K562 (cell line): ENCODE results near the gene ANO7. TPM values are rescaled to one million over a fixed set of nuclear protein-coding genes. Genes with fewer than 3 reads are reported as not detected.

ENCODE experiments used
- FOXP1 ChIP-seq: sonication (generic); formaldehyde crosslinking; IDR thresholded peaks from 2 replicates; pipeline ENCODE4 v1.8.0; 2022; ENCODE audit warnings: mild to moderate bottlenecking, missing genetic modification reagents
- NUFIP1 ChIP-seq: fragments of 450-650 bp; IDR thresholded peaks from 2 replicates; pipeline ENCODE4 v1.6.1; 2018; ENCODE audit not compliant: partially characterized antibody
- RBM15 ChIP-seq: fragments of 200-400 bp; formaldehyde crosslinking; IDR thresholded peaks from 2 replicates; pipeline ENCODE4 v1.6.1; 2018; ENCODE audit warnings: mild to moderate bottlenecking, low read length, moderate library complexity; ENCODE audit not compliant: insufficient read depth
- RBM17 ChIP-seq: fragments of 200-400 bp; formaldehyde crosslinking; IDR thresholded peaks from 2 replicates; pipeline ENCODE4 v1.6.1; 2017; ENCODE audit warnings: low read depth, mild to moderate bottlenecking, low read length, borderline replicate concordance
- ZBTB1 ChIP-seq: sonication (generic); formaldehyde crosslinking; IDR thresholded peaks from 2 replicates; pipeline ENCODE4 v1.8.1; 2023; ENCODE audit warnings: missing genetic modification reagents, low read depth, mild to moderate bottlenecking, borderline replicate concordance
- ZNF324 ChIP-seq: fragments of 250-450 bp; sonication (Bioruptor Pico); IDR thresholded peaks from 2 replicates; pipeline ENCODE4 v1.4.0; 2020; ENCODE audit warnings: mild to moderate bottlenecking
- ZNF586 ChIP-seq: fragments of 450-650 bp; formaldehyde crosslinking; conservative IDR thresholded peaks from 2 replicates; pipeline ENCODE4 v1.4.0; 2020; ENCODE audit warnings: mild to moderate bottlenecking, moderate library complexity
- polyA plus RNA-seq, 8 experiments: library from polyadenylated mRNA; depleted of rRNA in 4 of 8; stranded (reverse) in 5 of 8; unstranded in 3 of 8; fragments of >200 nt; fragmentation: Nextera tagmentation in 2 of 8; fragmentation: Illumina TruSeq in 1 of 8; extraction: Ambion mirVana in 2 of 8; extraction: Trizol in 1 of 8; gene quantifications; 2 replicates each; pipeline versions ENCODE4 v1.2.1 to v1.2.3, GENCODE V29; 2011 to 2014; ENCODE audit warnings: inconsistent platforms in 1 of 8, missing spikeins in 1 of 8
- total RNA-seq, 7 experiments: library from RNA; depleted of rRNA in 6 of 7; stranded (reverse); fragments of >200 nt in 6 of 7; fragmentation: Illumina TruSeq in 2 of 7; extraction: Trizol in 2 of 7; gene quantifications; 2 replicates each; pipeline versions ENCODE4 v1.2.1 to v1.2.3, GENCODE V29; 2011 to 2021; ENCODE audit warnings: low replicate concordance in 1 of 7
- TF ChIP-seq, protein P1 (sequence below): IDR thresholded peaks from 2 replicates; pipeline ENCODE4 v1.6.1; 2011; ENCODE audit warnings: borderline replicate concordance, low read depth, mild to moderate bottlenecking, moderate library complexity, low read length; ENCODE audit not compliant: insufficient read depth, poor library complexity, severe bottlenecking
- TF ChIP-seq, protein P2 (sequence below): fragments of 250-450 bp; sonication (Bioruptor Pico); IDR thresholded peaks from 2 replicates; pipeline ENCODE4 v1.5.0; 2020; ENCODE audit warnings: mild to moderate bottlenecking, borderline replicate concordance
- TF ChIP-seq, protein P3 (sequence below): fragments of 450-650 bp; IDR thresholded peaks from 2 replicates; pipeline ENCODE4 v1.6.1; 2016; ENCODE audit warnings: mild to moderate bottlenecking
- TF ChIP-seq, protein P4 (sequence below): sonication (generic); formaldehyde crosslinking; IDR thresholded peaks from 2 replicates; pipeline ENCODE4 v1.8.0; 2022; ENCODE audit warnings: mild to moderate bottlenecking, missing genetic modification reagents

The ANO7 gene
- total and polyA plus RNA-seq, 9 of the 15 experiments (the other 6 are each of a cell fraction or from before 2014, with no cell fraction given): 0.28 to 5.1 (median 1.1) TPM

DNA sequence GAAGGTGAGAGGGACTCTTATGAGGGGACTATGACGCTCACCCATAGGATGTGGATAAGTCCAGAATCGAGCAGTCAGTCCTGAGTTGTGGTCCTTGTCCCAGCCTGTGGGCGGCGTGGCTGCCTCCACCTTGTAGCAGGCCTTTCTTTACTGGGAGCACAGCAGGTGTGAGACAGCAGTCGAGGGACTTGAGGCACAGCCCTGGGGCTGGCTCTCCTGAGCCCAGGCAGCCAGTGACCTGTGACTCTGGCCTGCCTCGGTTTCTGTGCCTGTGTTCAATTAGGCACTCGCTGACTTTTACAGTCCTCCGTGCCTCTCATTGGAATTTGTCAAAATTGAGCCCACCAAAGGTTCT lies 30.0 kb upstream of the ANO7 start (continued):
- TF ChIP-seq, protein P1, sequence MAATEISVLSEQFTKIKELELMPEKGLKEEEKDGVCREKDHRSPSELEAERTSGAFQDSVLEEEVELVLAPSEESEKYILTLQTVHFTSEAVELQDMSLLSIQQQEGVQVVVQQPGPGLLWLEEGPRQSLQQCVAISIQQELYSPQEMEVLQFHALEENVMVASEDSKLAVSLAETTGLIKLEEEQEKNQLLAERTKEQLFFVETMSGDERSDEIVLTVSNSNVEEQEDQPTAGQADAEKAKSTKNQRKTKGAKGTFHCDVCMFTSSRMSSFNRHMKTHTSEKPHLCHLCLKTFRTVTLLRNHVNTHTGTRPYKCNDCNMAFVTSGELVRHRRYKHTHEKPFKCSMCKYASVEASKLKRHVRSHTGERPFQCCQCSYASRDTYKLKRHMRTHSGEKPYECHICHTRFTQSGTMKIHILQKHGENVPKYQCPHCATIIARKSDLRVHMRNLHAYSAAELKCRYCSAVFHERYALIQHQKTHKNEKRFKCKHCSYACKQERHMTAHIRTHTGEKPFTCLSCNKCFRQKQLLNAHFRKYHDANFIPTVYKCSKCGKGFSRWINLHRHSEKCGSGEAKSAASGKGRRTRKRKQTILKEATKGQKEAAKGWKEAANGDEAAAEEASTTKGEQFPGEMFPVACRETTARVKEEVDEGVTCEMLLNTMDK: no peak
- TF ChIP-seq ZBTB1 (CRISPR knock-in tag) (no peak), NUFIP1 (no peak), RBM15 (no peak), ZNF324 (CRISPR knock-in tag) (no peak), ZNF586 (no peak), FOXP1 (CRISPR knock-in tag) (no peak), RBM17 (no peak)
- TF ChIP-seq, protein P2, sequence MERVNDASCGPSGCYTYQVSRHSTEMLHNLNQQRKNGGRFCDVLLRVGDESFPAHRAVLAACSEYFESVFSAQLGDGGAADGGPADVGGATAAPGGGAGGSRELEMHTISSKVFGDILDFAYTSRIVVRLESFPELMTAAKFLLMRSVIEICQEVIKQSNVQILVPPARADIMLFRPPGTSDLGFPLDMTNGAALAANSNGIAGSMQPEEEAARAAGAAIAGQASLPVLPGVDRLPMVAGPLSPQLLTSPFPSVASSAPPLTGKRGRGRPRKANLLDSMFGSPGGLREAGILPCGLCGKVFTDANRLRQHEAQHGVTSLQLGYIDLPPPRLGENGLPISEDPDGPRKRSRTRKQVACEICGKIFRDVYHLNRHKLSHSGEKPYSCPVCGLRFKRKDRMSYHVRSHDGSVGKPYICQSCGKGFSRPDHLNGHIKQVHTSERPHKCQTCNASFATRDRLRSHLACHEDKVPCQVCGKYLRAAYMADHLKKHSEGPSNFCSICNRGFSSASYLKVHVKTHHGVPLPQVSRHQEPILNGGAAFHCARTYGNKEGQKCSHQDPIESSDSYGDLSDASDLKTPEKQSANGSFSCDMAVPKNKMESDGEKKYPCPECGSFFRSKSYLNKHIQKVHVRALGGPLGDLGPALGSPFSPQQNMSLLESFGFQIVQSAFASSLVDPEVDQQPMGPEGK (CRISPR knock-in tag): no peak
- TF ChIP-seq, protein P3, sequence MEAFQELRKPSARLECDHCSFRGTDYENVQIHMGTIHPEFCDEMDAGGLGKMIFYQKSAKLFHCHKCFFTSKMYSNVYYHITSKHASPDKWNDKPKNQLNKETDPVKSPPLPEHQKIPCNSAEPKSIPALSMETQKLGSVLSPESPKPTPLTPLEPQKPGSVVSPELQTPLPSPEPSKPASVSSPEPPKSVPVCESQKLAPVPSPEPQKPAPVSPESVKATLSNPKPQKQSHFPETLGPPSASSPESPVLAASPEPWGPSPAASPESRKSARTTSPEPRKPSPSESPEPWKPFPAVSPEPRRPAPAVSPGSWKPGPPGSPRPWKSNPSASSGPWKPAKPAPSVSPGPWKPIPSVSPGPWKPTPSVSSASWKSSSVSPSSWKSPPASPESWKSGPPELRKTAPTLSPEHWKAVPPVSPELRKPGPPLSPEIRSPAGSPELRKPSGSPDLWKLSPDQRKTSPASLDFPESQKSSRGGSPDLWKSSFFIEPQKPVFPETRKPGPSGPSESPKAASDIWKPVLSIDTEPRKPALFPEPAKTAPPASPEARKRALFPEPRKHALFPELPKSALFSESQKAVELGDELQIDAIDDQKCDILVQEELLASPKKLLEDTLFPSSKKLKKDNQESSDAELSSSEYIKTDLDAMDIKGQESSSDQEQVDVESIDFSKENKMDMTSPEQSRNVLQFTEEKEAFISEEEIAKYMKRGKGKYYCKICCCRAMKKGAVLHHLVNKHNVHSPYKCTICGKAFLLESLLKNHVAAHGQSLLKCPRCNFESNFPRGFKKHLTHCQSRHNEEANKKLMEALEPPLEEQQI: no peak
- TF ChIP-seq, protein P4, sequence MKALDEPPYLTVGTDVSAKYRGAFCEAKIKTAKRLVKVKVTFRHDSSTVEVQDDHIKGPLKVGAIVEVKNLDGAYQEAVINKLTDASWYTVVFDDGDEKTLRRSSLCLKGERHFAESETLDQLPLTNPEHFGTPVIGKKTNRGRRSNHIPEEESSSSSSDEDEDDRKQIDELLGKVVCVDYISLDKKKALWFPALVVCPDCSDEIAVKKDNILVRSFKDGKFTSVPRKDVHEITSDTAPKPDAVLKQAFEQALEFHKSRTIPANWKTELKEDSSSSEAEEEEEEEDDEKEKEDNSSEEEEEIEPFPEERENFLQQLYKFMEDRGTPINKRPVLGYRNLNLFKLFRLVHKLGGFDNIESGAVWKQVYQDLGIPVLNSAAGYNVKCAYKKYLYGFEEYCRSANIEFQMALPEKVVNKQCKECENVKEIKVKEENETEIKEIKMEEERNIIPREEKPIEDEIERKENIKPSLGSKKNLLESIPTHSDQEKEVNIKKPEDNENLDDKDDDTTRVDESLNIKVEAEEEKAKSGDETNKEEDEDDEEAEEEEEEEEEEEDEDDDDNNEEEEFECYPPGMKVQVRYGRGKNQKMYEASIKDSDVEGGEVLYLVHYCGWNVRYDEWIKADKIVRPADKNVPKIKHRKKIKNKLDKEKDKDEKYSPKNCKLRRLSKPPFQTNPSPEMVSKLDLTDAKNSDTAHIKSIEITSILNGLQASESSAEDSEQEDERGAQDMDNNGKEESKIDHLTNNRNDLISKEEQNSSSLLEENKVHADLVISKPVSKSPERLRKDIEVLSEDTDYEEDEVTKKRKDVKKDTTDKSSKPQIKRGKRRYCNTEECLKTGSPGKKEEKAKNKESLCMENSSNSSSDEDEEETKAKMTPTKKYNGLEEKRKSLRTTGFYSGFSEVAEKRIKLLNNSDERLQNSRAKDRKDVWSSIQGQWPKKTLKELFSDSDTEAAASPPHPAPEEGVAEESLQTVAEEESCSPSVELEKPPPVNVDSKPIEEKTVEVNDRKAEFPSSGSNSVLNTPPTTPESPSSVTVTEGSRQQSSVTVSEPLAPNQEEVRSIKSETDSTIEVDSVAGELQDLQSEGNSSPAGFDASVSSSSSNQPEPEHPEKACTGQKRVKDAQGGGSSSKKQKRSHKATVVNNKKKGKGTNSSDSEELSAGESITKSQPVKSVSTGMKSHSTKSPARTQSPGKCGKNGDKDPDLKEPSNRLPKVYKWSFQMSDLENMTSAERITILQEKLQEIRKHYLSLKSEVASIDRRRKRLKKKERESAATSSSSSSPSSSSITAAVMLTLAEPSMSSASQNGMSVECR: no peak
